ENCODE results near the gene SYT5.
"Not testable (repeated sequence)": the region's sequence is repeated elsewhere in the genome, so short reads cannot be mapped to it uniquely, and the experiment has no call there.

Gene SYT5

DNA sequence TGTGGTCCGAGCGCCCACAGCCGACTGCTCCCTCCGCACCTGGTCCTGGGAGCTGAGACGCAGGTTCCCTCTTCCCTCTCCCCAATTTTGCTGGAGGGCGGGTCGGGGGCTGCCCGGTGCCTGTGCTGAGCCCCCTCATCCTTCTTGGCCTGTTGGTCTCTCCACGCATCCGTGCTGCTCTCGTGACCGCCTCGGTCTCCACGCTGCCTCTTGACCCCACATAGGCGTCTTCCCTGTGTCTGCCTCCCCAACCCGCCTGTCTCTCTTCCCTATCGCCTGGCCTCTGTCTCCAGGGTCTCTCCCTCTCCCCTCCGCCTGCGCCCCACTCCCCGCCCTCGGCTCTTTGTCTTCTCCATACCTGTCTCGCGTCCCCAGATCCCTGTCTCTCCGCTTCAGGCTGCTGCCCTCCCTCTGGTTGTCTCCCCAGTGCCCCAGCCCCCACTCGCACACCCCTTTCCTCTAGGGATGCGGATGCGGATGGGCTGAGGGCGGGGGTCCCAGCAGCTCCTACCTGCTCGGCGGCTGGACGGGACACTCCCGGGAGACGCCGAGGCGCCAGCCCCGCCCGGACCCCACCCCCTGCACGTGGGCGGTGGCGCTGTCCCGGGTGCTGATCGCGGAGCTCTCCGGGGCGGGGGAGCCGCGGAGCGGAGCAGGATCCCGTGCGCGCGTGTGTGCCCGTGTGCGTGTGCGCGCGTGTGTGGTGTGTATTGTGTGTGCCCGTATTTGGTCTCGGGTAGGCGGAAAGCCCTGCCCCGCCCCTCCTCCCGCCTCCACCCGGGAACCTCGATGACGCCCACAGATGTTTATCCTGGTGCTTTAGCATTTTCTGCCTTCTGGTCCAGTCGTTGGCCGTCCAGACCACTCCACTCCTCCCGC, at the start of gene SYT5:
SYT5 (minus strand) TSS at position 684 of the 879 bp plus-strand sequence. CDS start 1,248 bp downstream, outside the sequence.
- DNase-seq (ENCODE audit: low read depth in 2 of 2), result peak; percentile 53 to 56

DNA sequence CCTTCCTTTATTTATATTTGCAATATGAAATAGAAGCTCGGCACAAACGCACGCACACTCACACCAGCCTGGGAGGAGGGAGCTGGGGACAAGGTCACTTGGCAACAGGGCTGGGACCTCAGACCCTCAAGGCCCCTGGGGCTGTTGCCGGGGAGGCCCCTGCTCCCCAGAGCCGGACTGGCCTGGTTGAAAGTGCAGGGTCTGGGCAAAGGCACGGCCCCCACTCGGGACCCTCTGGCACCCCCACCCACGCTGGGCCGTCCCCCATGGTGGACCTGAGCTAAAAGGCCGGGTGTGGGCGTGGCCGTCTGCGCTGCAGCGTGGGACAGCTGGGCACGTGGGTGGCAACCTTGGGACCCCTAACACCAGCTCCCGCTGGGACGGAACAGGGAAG, 49.7 kb upstream of the SYT5 start:
- no peak for DNase-seq (ENCODE audit: low read depth in 2 of 2)

DNA sequence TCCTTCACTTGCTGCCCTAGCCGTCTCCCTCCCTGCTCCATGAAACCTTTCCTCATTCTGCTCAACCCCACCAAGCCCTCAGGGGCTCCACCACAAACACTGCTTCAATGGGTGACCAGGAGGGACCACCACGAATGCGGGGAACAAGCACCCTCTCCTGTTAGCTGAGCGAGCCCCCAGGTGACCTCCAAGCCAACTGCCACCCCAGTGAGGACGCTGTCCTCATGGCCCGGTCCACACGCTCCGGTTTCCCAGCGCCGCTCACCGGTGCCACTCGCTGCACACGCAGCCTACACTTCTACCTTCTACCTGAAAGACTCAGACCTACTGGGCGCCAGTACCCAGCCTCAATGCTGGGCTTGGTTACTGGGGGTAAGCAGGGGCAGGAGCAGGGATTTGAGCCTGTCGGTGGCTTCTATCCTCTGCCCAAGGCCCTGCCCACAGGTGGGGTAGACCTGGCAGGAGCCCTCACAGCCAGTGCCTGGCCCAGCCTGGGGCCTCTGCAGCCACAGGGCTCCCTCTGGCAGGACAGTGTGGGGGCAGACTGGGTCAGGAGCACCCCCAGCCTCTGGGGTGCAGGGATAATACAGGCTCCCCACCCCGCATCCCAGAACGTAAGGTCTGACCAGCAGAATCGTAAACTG, 49.2 kb upstream of the SYT5 start:
- DNase-seq (ENCODE audit: low read depth in 2 of 2), result no peak

DNA sequence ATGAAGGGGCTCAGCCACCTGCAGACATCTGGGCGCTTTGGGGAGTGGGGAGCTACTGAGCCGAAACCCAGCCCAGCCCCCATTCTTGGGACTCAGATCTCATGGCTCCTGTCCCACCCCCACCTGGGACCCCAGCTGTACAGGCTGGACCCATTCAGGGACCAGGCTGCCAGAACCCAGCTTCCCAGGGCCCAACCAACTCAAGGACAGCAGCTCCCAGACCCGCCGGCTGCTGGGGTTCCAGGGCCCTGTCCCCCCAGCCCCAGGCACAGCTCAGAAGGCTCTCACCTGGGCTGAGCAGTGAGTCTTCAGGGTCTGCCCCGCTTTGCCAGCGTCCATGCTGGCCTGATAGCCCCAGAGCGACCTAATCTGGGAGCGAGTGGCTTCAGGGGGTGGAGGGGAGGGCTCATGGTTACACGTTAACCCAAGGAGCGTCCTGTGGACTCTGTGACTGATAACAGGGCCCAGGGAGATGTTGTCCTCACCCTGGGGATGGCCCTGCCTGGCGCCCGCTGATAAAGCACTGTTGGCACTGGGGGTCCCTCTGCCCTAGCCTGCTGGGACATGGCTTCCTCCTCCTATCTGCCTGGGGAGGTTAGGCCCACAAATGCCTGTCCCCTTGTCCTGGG, 48.4 kb upstream of the SYT5 start, which contains the start of gene TMEM86B:
TMEM86B (minus strand) TSS at position 361 of the 629 bp plus-strand sequence; CDS start at position 339, 22 bp downstream.
- no peak for DNase-seq (ENCODE audit: low read depth in 2 of 2)

DNA sequence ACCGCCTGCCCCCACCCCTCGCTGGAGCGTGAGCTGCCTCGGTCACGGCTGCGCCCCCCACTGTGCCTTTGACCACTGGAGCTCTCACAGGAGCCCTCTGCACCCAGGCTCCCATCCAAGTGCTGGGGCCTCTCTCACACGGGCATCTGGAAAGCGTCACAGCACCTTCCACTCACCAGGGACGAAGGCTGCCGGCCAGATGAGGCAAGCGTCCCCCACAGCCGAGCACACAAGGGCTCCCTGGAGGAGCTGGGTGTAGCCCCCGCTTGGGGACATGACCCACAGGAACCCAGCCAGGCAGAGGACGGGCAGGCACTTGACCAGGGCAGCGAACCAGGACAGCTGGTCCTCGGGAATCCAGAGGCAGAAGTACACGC, 47.9 kb upstream of the SYT5 start:
- no peak for DNase-seq (ENCODE audit: low read depth in 2 of 2)

DNA sequence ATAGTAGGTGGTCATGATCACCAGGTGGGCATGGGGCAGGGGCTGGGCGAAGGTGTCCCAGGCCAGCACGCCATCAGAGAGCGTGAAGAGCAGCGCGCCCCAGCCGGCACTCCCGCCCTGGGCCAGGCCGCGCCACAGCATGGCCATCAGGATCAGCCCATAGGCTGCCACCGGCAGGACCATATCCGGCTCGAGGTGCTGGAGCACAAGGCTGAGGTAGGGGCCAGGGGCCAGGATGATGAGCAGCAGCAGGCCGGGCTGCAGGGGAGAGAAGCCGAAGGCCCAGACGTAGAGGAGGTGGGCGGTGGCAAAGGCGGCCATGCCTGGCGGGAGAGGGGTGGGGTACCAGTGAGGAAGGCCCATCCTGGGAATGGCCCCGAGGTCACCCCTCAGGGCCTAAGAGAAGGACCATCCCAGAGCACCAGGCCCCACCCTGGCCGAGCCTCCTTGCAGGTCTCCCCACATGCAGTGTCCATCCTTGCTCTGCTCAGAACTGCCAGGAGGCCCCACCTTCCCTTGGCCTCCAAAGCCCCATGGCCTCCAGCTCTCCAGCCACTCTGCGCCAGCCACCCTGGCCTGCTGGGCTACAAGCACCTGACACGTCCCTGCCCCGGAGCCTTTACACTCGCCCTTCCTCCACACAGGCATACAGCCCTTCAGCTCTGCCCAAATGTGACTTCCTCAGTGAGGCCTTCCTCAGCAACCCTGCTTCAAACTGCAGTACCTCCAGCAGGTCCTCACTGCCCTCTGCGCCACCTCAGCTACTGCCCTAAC, 47.3 kb upstream of the SYT5 start:
- DNase-seq (ENCODE audit: low read depth in 2 of 2), result no peak

DNA sequence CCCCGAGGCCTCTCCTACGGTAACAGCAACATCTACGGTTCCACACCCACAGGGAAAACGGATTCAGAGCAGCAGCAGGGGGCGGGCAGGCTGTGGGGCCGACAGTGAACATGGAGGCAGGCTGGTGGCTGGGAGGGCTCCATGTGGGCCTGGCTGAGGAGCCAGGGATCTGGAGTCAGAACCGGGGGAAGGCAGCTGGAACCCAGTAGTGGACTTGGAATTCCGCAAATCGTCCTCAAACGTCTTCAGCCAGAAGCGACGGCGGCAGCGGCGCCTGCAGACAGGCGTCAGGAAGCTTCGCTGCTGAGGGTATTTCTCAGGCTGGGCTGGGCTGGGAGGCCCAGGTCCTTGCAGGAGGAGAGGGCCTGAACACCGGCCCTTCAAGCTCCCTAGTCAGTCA, 46.7 kb upstream of the SYT5 start:
- DNase-seq (ENCODE audit: low read depth in 2 of 2), result no peak

DNA sequence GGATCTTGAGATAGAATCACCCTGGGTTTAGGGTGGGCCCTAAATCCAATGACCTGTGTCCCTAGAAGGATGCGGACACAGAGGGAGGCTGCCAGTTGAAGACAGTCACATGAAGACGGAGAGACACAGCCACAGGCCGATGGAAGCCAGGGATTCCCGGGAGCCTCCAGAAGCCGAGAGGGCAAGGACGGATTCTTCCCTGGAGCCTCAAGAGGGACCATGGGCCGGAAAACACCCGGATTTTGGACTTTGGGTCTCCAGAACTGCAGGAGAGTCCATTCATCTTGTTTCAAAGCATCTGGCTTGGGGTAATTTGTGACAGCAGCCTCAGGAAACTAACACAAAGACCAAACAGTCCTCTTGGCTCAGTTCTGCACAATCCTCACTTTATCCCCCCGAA, 46.2 kb upstream of the SYT5 start:
- DNase-seq (ENCODE audit: low read depth in 2 of 2), result no peak

DNA sequence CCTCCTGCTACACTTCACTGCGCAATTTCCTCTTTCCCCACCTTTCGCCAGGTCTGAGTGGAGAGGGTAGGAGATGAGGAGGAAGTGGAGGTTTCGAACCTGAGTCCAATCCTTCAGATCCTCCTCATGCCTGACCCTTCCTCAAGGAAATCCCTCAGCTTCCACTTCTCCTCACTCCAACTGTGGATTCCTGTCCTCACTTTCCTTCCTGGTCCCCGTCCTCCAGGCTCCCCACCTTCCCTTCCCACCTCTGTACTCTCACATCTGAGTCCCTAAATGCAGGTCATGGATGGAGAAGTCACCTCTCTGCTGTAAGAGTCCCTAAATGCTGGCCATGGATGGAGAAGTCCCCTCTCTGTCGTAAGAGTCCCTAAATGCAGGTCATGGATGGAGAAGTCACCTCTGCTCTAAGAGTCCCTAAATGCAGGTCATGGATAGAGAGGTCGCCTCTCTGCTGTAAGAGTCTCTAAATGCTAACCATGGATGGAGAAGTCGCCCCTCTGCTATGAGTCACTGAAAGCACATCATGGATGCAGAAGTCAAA, 45.4 kb upstream of the SYT5 start:
- DNase-seq (ENCODE audit: low read depth in 2 of 2), result no peak

DNA sequence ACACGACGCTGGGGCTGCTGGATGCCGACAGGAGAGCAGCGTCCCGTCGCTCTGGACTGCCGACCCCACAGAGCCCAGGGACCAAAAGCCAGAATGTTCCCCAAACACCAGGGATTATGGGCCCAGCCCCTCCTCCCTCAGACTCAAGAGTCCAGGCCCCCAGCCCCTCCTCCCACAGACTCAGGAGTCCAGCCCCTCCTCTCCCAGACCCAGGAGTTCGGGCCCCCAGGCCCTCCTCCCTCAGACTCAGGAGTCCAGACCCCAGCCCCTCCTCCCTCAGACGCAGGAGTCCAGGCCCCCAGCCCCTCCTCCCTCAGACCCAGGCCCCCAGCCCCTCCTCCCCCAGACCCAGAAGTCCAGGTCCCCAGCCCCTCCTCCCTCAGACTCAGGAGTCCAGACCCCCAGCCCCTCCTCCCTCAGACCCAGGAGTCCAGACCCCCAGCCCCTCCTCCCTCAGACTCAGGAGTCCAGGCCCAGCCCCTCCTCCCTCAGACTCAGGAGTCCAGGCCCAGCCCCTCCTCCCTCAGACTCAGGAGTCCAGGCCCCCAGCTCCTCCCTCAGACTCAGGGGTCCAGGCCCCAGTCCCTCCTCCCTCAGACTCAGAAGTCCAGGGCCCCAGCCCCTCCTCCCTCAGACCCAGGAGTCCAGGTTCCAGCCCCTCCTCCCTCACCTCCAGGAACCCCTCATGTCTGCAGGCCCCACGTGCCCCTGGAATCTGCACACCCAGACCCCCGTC, 44.8 kb upstream of the SYT5 start:
- not testable (repeated sequence) for DNase-seq (ENCODE audit: low read depth in 2 of 2)

DNA sequence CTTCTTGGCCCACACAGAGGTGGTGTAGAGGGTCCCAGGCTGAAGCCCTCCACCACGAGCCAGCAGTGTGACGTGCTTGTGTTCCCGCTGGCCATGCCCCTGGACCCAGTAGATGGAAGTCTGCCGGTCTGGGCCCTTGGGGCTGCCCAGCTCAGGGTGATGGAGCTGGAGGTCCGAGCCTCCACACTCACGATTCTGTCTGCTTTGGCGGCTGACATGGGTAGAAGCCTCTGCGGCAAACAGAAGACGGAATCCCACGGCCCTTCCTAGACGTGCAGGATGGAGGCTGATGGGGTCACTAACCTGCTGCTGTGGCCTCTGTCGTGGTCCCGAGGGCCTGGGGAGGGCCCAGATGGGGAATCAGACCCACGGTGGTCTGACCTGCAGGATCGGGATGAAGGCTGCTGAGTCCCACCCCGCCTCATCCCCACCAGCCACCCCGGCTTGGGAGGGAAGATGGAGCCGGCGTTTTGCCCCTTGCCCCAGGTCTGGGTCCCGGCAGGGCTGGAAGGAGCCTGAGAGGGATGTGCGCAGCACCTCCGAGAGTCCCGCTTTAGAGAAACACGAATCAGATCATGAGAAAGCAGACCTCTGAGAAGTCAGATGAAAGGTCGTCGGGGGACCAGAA, 44.1 kb upstream of the SYT5 start:
- DNase-seq (ENCODE audit: low read depth in 2 of 2), result no peak

DNA sequence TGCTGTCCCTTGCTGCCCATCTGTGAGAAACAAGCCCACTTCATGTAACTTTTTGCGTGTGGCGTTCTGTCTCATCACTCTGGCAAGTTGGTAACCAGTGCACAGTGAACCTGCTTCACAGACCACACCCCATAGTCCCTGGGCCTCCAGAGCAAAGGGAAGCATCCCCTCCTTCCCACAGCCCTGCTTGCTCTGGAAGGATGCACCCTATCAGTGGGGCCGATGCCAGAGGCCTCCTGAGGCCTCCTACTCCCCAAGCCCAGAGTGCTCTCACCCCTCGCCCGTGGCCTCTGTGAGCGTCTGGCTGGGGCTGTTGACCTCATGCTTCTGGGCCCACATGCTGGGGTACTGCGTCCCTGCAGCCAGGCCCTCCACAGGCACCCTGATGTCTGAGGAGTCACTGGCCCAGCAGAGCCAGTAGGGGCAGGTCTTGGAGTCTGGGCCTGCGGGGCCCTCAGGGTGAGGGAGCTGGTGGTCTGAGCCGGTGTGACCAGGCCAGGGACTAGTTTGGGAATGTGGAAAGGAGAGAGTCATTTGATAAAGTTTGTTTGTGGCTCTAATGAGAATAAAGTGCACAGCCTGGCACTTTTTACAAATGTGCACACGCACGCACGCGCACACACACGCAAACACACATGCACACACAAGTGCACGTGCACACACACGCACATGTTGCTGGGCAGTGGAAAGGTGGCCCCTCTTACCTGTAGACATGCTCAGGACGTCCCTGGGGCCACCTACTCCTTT, 43.4 kb upstream of the SYT5 start:
- DNase-seq (ENCODE audit: low read depth in 2 of 2), result no peak

DNA sequence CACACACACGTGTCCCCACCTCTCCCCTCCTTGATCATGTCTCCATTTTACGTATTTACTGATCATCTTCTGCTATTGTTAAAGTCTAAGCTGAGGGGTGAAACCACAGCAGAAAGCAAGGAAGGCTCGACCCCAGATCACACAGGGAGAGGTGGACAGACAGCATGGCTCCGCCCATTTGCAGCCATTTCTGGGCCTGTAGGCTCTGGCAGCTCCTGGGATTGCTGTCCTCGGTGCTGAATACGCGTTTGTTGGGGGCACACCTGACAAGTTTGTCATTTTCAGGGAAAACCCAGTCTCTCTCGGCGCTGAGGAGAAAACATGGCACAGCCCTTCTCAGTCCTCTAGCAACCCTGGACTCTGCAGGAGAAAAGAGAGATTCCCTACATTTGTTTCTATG, 40.4 kb upstream of the SYT5 start:
- no peak for DNase-seq (ENCODE audit: low read depth in 2 of 2)

DNA sequence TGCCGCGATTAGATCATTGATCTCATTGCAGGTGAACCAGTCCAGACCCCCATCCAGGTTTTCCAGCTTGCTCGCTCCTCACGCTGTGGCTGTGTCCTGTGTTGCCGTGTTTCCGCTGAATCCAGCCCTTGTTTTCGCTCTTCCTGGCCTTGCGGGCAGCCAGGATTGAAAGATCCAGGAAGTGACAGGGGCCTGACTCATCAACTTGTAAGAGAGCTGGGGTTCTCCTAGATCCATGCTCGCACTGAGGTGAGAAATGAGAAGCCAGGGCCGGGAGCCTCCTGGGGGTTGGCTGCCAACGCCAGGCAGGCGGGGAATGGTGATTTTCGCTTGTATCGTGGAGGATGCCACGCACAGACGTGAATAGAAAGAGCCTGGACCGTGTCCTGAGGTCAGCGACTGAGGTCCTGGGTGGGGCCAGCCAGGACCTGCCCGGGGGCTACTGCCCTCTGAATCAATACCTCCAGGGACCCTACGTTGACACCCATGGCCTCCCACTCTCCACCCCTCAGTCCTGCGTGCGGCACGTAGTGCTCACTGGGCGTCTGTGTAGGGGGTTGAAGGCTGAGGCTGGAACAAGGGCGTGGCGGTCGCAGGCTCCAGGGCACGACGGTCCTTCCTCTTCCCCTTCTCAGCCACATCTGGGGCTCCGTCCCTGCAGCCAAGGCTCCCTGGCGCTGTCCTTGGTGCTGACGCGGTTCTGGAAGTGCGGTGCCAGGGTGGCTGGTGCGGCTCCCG, 36.5 kb upstream of the SYT5 start:
- peak; percentile 34 to 41 for DNase-seq (ENCODE audit: low read depth in 2 of 2)

DNA sequence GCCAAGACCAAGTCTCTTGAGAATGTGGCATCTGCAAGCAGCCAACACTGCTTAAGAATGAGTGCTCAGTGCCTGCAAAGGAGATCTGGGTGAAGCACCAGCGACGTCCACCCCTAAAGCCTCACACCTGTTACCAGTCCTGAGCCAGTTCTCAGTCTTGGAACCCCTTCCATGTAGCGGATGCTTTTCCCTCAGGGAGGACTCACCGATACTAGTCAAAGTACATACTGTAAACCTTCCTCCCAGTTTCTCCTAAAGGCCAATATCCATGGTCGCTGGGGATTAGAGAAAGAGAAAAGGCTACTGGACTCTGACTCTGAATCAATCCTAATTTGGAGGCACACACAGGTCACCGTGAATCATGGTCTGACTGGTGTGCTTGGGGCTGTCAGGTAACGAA, 33.5 kb upstream of the SYT5 start:
- DNase-seq (ENCODE audit: low read depth in 2 of 2), result no peak

DNA sequence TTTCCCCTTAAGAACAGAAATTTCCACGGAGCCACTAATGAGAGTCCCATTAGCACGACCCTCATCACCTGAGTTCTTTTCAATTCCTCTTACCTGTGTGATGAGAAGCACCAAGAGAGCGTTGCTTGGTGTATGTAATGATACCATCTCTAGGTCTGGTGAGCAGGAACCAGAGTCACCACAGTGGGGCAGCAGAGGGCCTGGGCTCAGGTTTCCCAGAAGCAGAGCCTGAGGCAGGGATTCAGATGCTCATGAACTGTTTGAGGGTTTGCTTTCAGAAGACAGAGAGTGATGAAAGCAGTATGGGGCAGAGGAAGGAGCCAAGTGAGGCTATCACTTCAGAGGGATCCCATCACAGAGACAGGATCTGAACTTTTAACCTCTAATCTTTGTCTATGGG, 32.4 kb upstream of the SYT5 start:
- DNase-seq (ENCODE audit: low read depth in 2 of 2), result peak; percentile 14 to 43

DNA sequence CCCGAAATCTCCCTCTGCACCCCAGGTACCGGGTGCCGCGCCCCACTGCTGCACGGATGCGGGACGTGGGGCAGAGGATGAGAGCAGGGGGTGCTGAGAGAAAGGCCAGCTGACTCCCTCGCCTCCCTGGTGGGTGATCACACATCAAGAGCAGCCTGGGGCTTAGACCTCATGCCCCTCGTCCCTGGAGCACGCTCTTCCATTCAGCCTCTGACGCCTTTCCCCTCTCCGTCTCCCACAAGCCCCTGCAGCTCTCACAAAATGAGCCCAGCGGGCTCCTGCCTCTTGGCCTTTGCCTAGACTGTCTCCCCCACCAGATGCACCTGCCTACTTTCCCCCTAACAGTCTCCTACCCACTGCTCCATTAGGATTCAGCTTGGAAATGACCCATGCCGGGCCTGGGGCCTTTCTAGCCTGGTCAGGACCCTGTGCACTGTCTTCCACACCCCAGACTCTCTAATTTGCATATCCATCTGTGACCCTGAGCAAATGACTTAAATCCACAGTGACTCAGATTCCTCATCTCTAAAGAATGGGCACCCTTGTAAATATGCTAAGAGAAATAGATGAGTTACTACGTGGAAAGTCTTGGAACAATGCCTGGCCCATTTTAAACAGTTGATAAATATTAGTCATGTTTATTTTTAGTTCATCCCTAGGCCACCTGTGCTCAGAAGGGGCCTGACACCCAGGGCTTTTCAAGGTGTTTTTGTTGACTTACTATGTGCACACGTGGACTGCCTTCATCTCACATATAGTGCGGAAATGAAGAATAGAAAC, 29.8 kb upstream of the SYT5 start:
- DNase-seq (ENCODE audit: low read depth in 2 of 2), result no peak

Data from stimulated activated CD8-positive, alpha-beta memory T cell treated with anti-CD3 and anti-CD28 coated beads, Interleukin-2, amount 100 ng/mL, for 48 hours (primary cell).